H9 (cell line): ENCODE measurements around the gene MSRB1. TPM values are rescaled to one million over a fixed set of nuclear protein-coding genes. Genes with fewer than 3 reads are reported as not detected.

Experiments
- DNase-seq: peaks from one replicate; pipeline ENCODE4 v3.0.0-alpha.2; 2017
- H2AFZ ChIP-seq: one replicate; pipeline ENCODE4 v1.6.1; 2013; ENCODE audit warnings: mild to moderate bottlenecking, low read length, control low read depth, moderate library complexity
- H2AK5ac ChIP-seq: 2 replicates; pipeline ENCODE4 v1.6.1; 2013; ENCODE audit warnings: low read length, control low read depth, mixed read lengths; ENCODE audit not compliant: insufficient read length
- H2BK120ac ChIP-seq: one replicate; pipeline ENCODE4 v1.6.1; 2013; ENCODE audit warnings: low read depth, mild to moderate bottlenecking, low read length, control low read depth, inconsistent platforms; ENCODE audit not compliant: poor library complexity, severe bottlenecking
- H2BK12ac ChIP-seq: 2 replicates; pipeline ENCODE4 v1.6.1; 2013; ENCODE audit warnings: low read length, control low read depth, mixed read lengths, low read depth; ENCODE audit not compliant: insufficient read length
- H2BK15ac ChIP-seq: 2 replicates; pipeline ENCODE4 v1.6.1; 2013; ENCODE audit warnings: low read depth, low read length, control low read depth
- H2BK20ac ChIP-seq: one replicate; pipeline ENCODE4 v1.6.1; 2013; ENCODE audit warnings: low read depth, mild to moderate bottlenecking, low read length, control low read depth, inconsistent platforms; ENCODE audit not compliant: poor library complexity, severe bottlenecking
- H2BK5ac ChIP-seq: 2 replicates; pipeline ENCODE4 v1.6.1; 2013; ENCODE audit warnings: low read length, control low read depth, mixed read lengths; ENCODE audit not compliant: insufficient read length
- H3K14ac ChIP-seq: 2 replicates; pipeline ENCODE4 v1.6.1; 2013; ENCODE audit warnings: low read length, control low read depth; ENCODE audit not compliant: insufficient read depth
- H3K18ac ChIP-seq: 2 replicates; pipeline ENCODE4 v1.6.1; 2013; ENCODE audit warnings: low read depth, mild to moderate bottlenecking, mixed read lengths, low read length, control low read depth; ENCODE audit not compliant: insufficient read length
- H3K23ac ChIP-seq: 2 replicates; pipeline ENCODE4 v1.6.1; 2013; ENCODE audit warnings: low read length, control low read depth, mixed read lengths, low read depth; ENCODE audit not compliant: insufficient read length
- H3K23me2 ChIP-seq: 2 replicates; pipeline ENCODE4 v1.6.1; 2013; ENCODE audit warnings: low read depth, mild to moderate bottlenecking, mixed read lengths, low read length, control low read depth; ENCODE audit not compliant: insufficient read length, poor library complexity, severe bottlenecking
- H3K27ac ChIP-seq: 2 replicates; pipeline ENCODE4 v1.5.1; 2013; ENCODE audit warnings: low read length, control low read depth, mixed read lengths, low read depth; ENCODE audit not compliant: insufficient read length
- H3K27me3 ChIP-seq: 2 replicates; pipeline ENCODE4 v1.6.1; 2013; ENCODE audit warnings: low read length, control low read depth, inconsistent platforms; ENCODE audit not compliant: insufficient read depth
- H3K4ac ChIP-seq: 2 replicates; pipeline ENCODE4 v1.6.1; 2013; ENCODE audit warnings: low read depth, mild to moderate bottlenecking, control low read depth, inconsistent platforms, low read length, moderate library complexity
- H3K4me1 ChIP-seq: 2 replicates; pipeline ENCODE4 v1.6.1; 2013; ENCODE audit warnings: low read length, control low read depth, inconsistent platforms; ENCODE audit not compliant: insufficient read depth
- H3K4me2 ChIP-seq: 2 replicates; pipeline ENCODE4 v1.6.1; 2013; ENCODE audit warnings: low read length, control low read depth, mixed read lengths; ENCODE audit not compliant: insufficient read length, insufficient read depth
- H3K56ac ChIP-seq: 2 replicates; pipeline ENCODE4 v1.6.1; 2013; ENCODE audit warnings: low read depth, mild to moderate bottlenecking, mixed read lengths, low read length, control low read depth; ENCODE audit not compliant: insufficient read length
- H3K79me1 ChIP-seq: 2 replicates; pipeline ENCODE4 v1.6.1; 2013; ENCODE audit warnings: low read depth, mild to moderate bottlenecking, moderate library complexity, low read length, control low read depth, inconsistent platforms; ENCODE audit not compliant: insufficient read depth, poor library complexity, severe bottlenecking
- H3K79me2 ChIP-seq: 2 replicates; pipeline ENCODE4 v1.6.1; 2013; ENCODE audit warnings: low read length, control low read depth, inconsistent platforms; ENCODE audit not compliant: insufficient read depth
- H3K9ac ChIP-seq: 2 replicates; pipeline ENCODE4 v1.6.1; 2013; ENCODE audit warnings: low read length, control low read depth, mixed read lengths; ENCODE audit not compliant: insufficient read length; ENCODE audit errors: extremely low read depth
- H3K9me3 ChIP-seq: one replicate; pipeline ENCODE4 v1.6.1; 2013; ENCODE audit warnings: low read depth, low read length, inconsistent platforms; ENCODE audit not compliant: control insufficient read depth
- H3T11ph ChIP-seq: one replicate; pipeline ENCODE4 v1.6.1; 2013; ENCODE audit warnings: mild to moderate bottlenecking, low read length, control low read depth, inconsistent platforms
- H4K20me1 ChIP-seq: one replicate; pipeline ENCODE4 v1.6.1; 2013; ENCODE audit not compliant: control insufficient read depth, insufficient read length, insufficient read depth
- H4K5ac ChIP-seq: 2 replicates; pipeline ENCODE4 v1.6.1; 2013; ENCODE audit warnings: low read depth, mild to moderate bottlenecking, mixed read lengths, low read length, control low read depth; ENCODE audit not compliant: insufficient read length
- H4K8ac ChIP-seq: replicated peaks from 2 replicates; pipeline ENCODE4 v1.6.1; 2013; ENCODE audit warnings: low read length, control low read depth, mixed read lengths, low read depth; ENCODE audit not compliant: insufficient read length
- H4K91ac ChIP-seq: 2 replicates; pipeline ENCODE4 v1.6.1; 2013; ENCODE audit warnings: low read depth, mild to moderate bottlenecking, moderate library complexity, mixed read lengths, low read length, control low read depth; ENCODE audit not compliant: insufficient read length
- H3K27ac Mint-ChIP-seq, 3 experiments: 2 replicates in 2 of 3; 3 replicates in 1 of 3; pipeline ENCODE4 v1.8.0; 2020 to 2021; ENCODE audit warnings: mixed read lengths in 3 of 3, mild to moderate bottlenecking in 1 of 3, moderate library complexity in 1 of 3
- H3K27me3 Mint-ChIP-seq: 2 replicates; pipeline ENCODE4 v1.8.0; 2021; ENCODE audit warnings: low read depth, mild to moderate bottlenecking, moderate library complexity, mixed read lengths
- H3K36me3 Mint-ChIP-seq, 3 experiments: 2 replicates in 2 of 3; 3 replicates in 1 of 3; pipeline ENCODE4 v1.8.0; 2020 to 2021; ENCODE audit warnings: low read depth in 3 of 3, mixed read lengths in 3 of 3; ENCODE audit not compliant: insufficient read depth in 1 of 3
- H3K4me1 Mint-ChIP-seq, 2 experiments: 2 replicates each; pipeline ENCODE4 v1.8.0; 2020; ENCODE audit warnings: mixed read lengths in 2 of 2
- H3K4me3 Mint-ChIP-seq, 2 experiments: 2 replicates in 1 of 2; 3 replicates in 1 of 2; pipeline ENCODE4 v1.8.0; 2020 to 2021; ENCODE audit warnings: mild to moderate bottlenecking in 2 of 2, mixed read lengths in 2 of 2, moderate library complexity in 1 of 2
- H3K9me3 Mint-ChIP-seq, 2 experiments: 2 replicates in 1 of 2; 3 replicates in 1 of 2; pipeline ENCODE4 v1.8.0; 2020; ENCODE audit warnings: mild to moderate bottlenecking in 2 of 2, mixed read lengths in 2 of 2, moderate library complexity in 1 of 2
- WGBS: extraction: QIAGEN DNeasy Blood & Tissue Kit; methylation state at CpG from one replicate; pipeline ENCODE4 v1.1.7; 2013; ENCODE audit warnings: missing lambda C conversion rate, low lambda C conversion rate, mixed read lengths; ENCODE audit not compliant: insufficient read length; ENCODE audit errors: extremely low coverage; 5-methylcytosine and 5-hydroxymethylcytosine counted together
- total RNA-seq: library from RNA; stranded (reverse); gene quantifications from 2 replicates; pipeline ENCODE4 v1.2.1, GENCODE V29; 2021
- TF ChIP-seq, protein P1 (sequence below): fragments of 200-600 bp; sonication (generic); conservative IDR thresholded peaks from 3 replicates; pipeline ENCODE4 v1.8.0; 2021; ENCODE audit warnings: antibody characterized with exemption, mild to moderate bottlenecking

MSRB1 gene
- total RNA-seq, 1 experiment from 2014 or later, result 25.7 TPM

- no peak overlapping the region for H3K4me2 ChIP-seq
Measured at GRCh38 chr16:1973461-1974156, 30.6 kb upstream of the MSRB1 start.

More at GRCh38 chr16:1973461-1974156, 30.6 kb upstream of the MSRB1 start:
- Histone ChIP-seq H2AK5ac (no peak overlapping the region), H4K8ac (no peak overlapping the region), H3K27ac (no peak overlapping the region), H3K56ac (no peak overlapping the region), H3K23ac (no peak overlapping the region), H4K5ac (no peak overlapping the region), H3K4ac (no peak overlapping the region), H4K20me1 (no peaks in the 10 kb centered on the region), H2BK20ac (no peak overlapping the region), H3K14ac (no peak overlapping the region), H3K18ac (no peak overlapping the region), H2BK5ac (no peak overlapping the region), H2BK12ac (no peak overlapping the region), H3K79me1 (peaks cover 5% of the 10 kb centered on the region), H2BK15ac (no peak overlapping the region), H4K91ac (no peak overlapping the region), H2BK120ac (no peak overlapping the region), H3K27me3 (no peaks in the 10 kb centered on the region), H3T11ph (no peak overlapping the region), H3K79me2 (peaks cover 6% of the 10 kb centered on the region; the same call in 1 of the 2 replicates), H2AFZ (no peak overlapping the region), H3K9ac (no peak overlapping the region), H3K23me2 (peaks cover 8% of the 10 kb centered on the region), H3K4me1 (no peaks in the 10 kb centered on the region), H3K9me3 (no peaks in the 10 kb centered on the region)
- Mint-ChIP-seq H3K9me3 (no peaks in the 10 kb centered on the region; a peak in 1 of 5 replicates), H3K4me3 (peak overlapping the region; percentile 41 to 96; a peak in 4 of 5 replicates), H3K36me3 (peaks cover 10 to 27% (median 25%) of the 10 kb centered on the region in 3 experiments), H3K4me1 (peaks cover 8 to 14% of the 10 kb centered on the region in 2 experiments), H3K27me3 (no peaks in the 10 kb centered on the region), H3K27ac (no peak overlapping the region)
- WGBS, result no CpG with 5 or more reads among the region's 16 CpGs
- TF ChIP-seq, protein P1, sequence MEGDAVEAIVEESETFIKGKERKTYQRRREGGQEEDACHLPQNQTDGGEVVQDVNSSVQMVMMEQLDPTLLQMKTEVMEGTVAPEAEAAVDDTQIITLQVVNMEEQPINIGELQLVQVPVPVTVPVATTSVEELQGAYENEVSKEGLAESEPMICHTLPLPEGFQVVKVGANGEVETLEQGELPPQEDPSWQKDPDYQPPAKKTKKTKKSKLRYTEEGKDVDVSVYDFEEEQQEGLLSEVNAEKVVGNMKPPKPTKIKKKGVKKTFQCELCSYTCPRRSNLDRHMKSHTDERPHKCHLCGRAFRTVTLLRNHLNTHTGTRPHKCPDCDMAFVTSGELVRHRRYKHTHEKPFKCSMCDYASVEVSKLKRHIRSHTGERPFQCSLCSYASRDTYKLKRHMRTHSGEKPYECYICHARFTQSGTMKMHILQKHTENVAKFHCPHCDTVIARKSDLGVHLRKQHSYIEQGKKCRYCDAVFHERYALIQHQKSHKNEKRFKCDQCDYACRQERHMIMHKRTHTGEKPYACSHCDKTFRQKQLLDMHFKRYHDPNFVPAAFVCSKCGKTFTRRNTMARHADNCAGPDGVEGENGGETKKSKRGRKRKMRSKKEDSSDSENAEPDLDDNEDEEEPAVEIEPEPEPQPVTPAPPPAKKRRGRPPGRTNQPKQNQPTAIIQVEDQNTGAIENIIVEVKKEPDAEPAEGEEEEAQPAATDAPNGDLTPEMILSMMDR, result no peak
- no peak for DNase-seq
